Endodermal cell (in vitro differentiated cells): ENCODE results near the gene IFT88. TPM values are rescaled to one million over a fixed set of nuclear protein-coding genes. Genes with fewer than 3 reads are reported as not detected.

Source experiments
- DNase-seq: peaks from one replicate; pipeline ENCODE4 v3.0.0-alpha.2; 2017
- H3K27ac ChIP-seq: 2 replicates; pipeline ENCODE4 v1.5.1; 2013; ENCODE audit warnings: mild to moderate bottlenecking, low read depth, low read length, moderate library complexity
- H3K27me3 ChIP-seq: 2 replicates; pipeline ENCODE4 v1.6.1; 2013; ENCODE audit warnings: mild to moderate bottlenecking, low read length, moderate library complexity; ENCODE audit not compliant: insufficient read depth, control insufficient read depth, poor library complexity, severe bottlenecking
- H3K36me3 ChIP-seq: 2 replicates; pipeline ENCODE4 v1.7.0; 2013; ENCODE audit warnings: mild to moderate bottlenecking, low read length, moderate library complexity; ENCODE audit not compliant: control insufficient read depth, insufficient read depth
- H3K4me1 ChIP-seq: one replicate; pipeline ENCODE4 v1.7.0; 2013; ENCODE audit warnings: low read length; ENCODE audit not compliant: control insufficient read depth, insufficient read depth
- H3K4me3 ChIP-seq: 2 replicates; pipeline ENCODE4 v1.5.1; 2013; ENCODE audit warnings: mild to moderate bottlenecking, low read length, moderate library complexity
- H3K9ac ChIP-seq: 2 replicates; pipeline ENCODE4 v1.6.1; 2013; ENCODE audit warnings: mild to moderate bottlenecking, low read length, moderate library complexity; ENCODE audit not compliant: poor library complexity, severe bottlenecking; ENCODE audit errors: extremely low read depth
- H3K9me3 ChIP-seq: 2 replicates; pipeline ENCODE4 v1.6.1; 2013; ENCODE audit warnings: mild to moderate bottlenecking, low read length, moderate library complexity; ENCODE audit not compliant: control insufficient read depth
- H3K27ac Mint-ChIP-seq: 2 replicates; pipeline ENCODE4 v1.8.0; 2020; ENCODE audit warnings: mixed read lengths
- H3K27me3 Mint-ChIP-seq: 2 replicates; pipeline ENCODE4 v1.8.0; 2021; ENCODE audit warnings: mild to moderate bottlenecking, mixed read lengths; ENCODE audit not compliant: insufficient read depth
- H3K36me3 Mint-ChIP-seq: 2 replicates; pipeline ENCODE4 v1.8.0; 2020; ENCODE audit warnings: low read depth, mixed read lengths
- H3K4me1 Mint-ChIP-seq: 2 replicates; pipeline ENCODE4 v1.8.0; 2020; ENCODE audit warnings: mixed read lengths
- H3K4me3 Mint-ChIP-seq: 2 replicates; pipeline ENCODE4 v1.8.0; 2020; ENCODE audit warnings: mild to moderate bottlenecking, moderate library complexity, mixed read lengths
- H3K9me3 Mint-ChIP-seq: 2 replicates; pipeline ENCODE4 v1.8.0; 2020; ENCODE audit warnings: mild to moderate bottlenecking, mixed read lengths
- WGBS, 2 experiments: methylation state at CpG; one replicate each; pipeline versions ENCODE4 v1.1.5 to v1.1.7; 2013; ENCODE audit warnings: missing lambda C conversion rate in 2 of 2, mixed read lengths in 1 of 2; ENCODE audit not compliant: insufficient coverage in 1 of 2, insufficient read length in 1 of 2; 5-methylcytosine and 5-hydroxymethylcytosine counted together
- total RNA-seq, 2 donors: library from RNA; stranded (reverse); fragmentation: NEBNext Ultra II Directional in 1 of 2; extraction: Animal tissue kit (Norgen Biotek cat#: 25700) in 1 of 2; gene quantifications; 2 replicates in 1 of 2; 3 replicates in 1 of 2; pipeline ENCODE4 v1.2.1, GENCODE V29; 2021
- TF ChIP-seq, protein P1 (sequence below): fragments of 200-600 bp; sonication (generic); conservative IDR thresholded peaks from 2 replicates; pipeline ENCODE4 v1.5.0; 2021; ENCODE audit warnings: antibody characterized with exemption, mild to moderate bottlenecking

IFT88 gene
- total RNA-seq, 2 donors from 2014 or later = 15.2 to 18.7 TPM

DNA sequence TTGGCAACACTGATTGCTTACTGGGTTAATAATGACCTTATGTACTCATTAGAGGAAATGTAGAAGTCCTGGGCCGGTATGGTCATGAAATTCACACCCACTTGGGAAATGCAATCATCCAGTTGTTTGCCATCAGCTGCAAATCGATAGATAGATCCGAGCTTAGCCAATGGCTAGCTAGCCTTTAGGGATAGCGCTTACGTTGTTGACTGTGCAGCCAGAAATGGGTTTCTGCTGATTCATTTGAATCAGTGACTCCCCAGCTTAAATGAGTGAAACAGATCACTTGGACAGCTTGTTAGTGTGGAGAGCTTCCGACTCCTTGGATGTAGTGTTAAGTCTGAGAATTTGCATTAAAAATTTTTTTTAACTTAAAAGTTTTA is 148.4 kb downstream of the IFT88 start:
- Mint-ChIP-seq H3K4me3 (no peak overlapping the region), H3K36me3 (no peaks in the 10 kb centered on the region), H3K27ac (no peak overlapping the region), H3K4me1 (peaks cover 9% of the 10 kb centered on the region), H3K27me3 (peaks cover 17% of the 10 kb centered on the region), H3K9me3 (no peaks in the 10 kb centered on the region)
- 94 to 97% methylated on average over 5 of the region's 6 CpGs for WGBS, 2 experiments
- TF ChIP-seq, protein P1, sequence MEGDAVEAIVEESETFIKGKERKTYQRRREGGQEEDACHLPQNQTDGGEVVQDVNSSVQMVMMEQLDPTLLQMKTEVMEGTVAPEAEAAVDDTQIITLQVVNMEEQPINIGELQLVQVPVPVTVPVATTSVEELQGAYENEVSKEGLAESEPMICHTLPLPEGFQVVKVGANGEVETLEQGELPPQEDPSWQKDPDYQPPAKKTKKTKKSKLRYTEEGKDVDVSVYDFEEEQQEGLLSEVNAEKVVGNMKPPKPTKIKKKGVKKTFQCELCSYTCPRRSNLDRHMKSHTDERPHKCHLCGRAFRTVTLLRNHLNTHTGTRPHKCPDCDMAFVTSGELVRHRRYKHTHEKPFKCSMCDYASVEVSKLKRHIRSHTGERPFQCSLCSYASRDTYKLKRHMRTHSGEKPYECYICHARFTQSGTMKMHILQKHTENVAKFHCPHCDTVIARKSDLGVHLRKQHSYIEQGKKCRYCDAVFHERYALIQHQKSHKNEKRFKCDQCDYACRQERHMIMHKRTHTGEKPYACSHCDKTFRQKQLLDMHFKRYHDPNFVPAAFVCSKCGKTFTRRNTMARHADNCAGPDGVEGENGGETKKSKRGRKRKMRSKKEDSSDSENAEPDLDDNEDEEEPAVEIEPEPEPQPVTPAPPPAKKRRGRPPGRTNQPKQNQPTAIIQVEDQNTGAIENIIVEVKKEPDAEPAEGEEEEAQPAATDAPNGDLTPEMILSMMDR = no peak
- Histone ChIP-seq H3K36me3 (no peaks in the 10 kb centered on the region), H3K27ac (no peak overlapping the region), H3K9me3 (no peaks in the 10 kb centered on the region), H3K4me3 (no peak overlapping the region), H3K9ac (no peak overlapping the region), H3K27me3 (peaks cover 9% of the 10 kb centered on the region), H3K4me1 (peaks cover 10% of the 10 kb centered on the region)
- no peak for DNase-seq

DNA sequence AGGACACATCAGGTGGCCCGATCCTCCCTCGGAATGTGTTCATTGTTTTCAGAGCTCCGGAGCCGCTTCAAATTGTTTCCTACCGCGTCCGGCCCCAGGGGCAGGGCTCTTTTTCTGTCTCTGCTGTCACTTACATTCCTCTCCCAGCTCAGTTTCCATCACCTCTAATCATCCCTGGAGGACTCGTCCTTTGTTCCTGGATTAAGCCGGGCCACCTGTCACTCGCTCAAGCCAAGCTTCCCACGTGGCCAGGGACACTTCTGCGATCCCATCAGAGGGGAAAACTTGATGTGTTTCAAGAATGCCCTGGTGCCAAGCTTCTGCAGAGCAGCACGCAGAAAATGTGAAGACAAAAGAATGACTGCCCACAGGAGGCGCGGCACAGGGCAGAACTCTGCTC is 150.0 kb downstream of the IFT88 start:
- H3K36me3 ChIP-seq = no peaks in the 10 kb centered on the region
- H3K27ac ChIP-seq = peak overlapping the region; percentile 70
- TF ChIP-seq, protein P1 = no peak
- peaks cover 10% of the 10 kb centered on the region for H3K4me1 ChIP-seq
- no peaks in the 10 kb centered on the region for H3K9me3 Mint-ChIP-seq
- peak; percentile 78 for DNase-seq
- H3K4me1 Mint-ChIP-seq = peaks cover 9% of the 10 kb centered on the region
- no peaks in the 10 kb centered on the region for H3K9me3 ChIP-seq
- H3K27ac Mint-ChIP-seq = no peak overlapping the region
- 27 to 34% methylated on average over 15 of the region's 15 CpGs for WGBS, 2 experiments
- H3K36me3 Mint-ChIP-seq = no peaks in the 10 kb centered on the region
- H3K4me3 Mint-ChIP-seq = no peak overlapping the region
- H3K4me3 ChIP-seq = no peak overlapping the region
- H3K9ac ChIP-seq = no peak overlapping the region
- H3K27me3 ChIP-seq = peaks cover 22% of the 10 kb centered on the region
- peaks cover 17% of the 10 kb centered on the region for H3K27me3 Mint-ChIP-seq

DNA sequence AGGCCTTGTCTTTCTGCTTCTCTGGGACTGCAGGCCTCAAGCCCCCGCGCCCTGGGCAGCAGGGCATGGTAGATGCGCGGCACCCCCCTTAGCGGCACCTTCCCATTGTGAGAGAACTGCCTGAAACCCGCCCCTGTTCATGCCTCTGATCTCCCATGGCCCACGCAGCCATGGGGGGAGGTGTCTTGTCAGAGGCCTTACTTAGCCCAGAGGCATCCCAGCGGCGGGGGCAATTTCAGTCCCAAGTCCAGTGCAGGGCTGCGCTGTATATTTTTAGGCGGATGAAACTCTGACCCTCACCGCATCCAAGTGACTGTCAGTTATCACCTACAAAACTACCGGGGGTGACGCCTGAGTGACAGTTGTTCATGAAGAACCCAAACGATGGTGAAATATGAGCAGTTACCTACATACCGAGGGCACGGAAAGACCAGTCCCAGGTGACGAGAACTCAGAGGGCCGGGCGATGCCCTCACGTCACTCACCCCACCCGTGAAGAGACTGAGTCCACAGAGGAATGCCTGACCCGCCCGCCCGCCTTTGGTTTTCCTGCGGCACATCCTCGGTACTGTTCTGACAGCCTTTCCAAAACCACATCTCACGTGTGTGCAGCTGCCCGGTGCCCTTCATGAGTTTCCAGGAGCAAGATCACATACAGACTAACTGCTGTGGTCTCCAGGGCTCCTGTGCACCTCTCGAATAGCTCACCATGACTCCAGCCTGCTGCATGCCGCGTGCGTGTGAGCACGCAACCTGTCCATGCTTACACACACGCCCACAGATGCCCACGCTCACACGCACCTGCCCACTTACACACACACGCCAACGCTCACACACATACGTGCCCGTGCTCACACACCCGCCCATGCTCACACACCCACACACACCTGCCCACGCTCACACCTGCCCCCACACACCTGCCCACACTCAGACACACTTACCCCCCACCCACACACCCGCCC is 150.9 kb downstream of the IFT88 start:
- no peak overlapping the region for H3K27ac Mint-ChIP-seq
- TF ChIP-seq, protein P1 = no peak
- H3K4me3 Mint-ChIP-seq = no peak overlapping the region
- no peak overlapping the region for H3K9ac ChIP-seq
- peaks cover 9% of the 10 kb centered on the region for H3K4me1 Mint-ChIP-seq
- no peaks in the 10 kb centered on the region for H3K9me3 ChIP-seq
- WGBS, 2 experiments = 91 to 96% methylated on average over 23 to 44 of the region's 44 CpGs
- peaks cover 10% of the 10 kb centered on the region for H3K4me1 ChIP-seq
- H3K4me3 ChIP-seq = no peak overlapping the region
- H3K36me3 ChIP-seq = no peaks in the 10 kb centered on the region
- H3K27me3 ChIP-seq = peaks cover 30% of the 10 kb centered on the region
- DNase-seq = no peak
- no peak overlapping the region for H3K27ac ChIP-seq
- no peaks in the 10 kb centered on the region for H3K9me3 Mint-ChIP-seq
- H3K36me3 Mint-ChIP-seq = no peaks in the 10 kb centered on the region
- peaks cover 17% of the 10 kb centered on the region for H3K27me3 Mint-ChIP-seq
